ENCODE data around the gene ZNF681.
A peak's percentile ranks its signal among the peaks of the same experiment; 100 is the strongest.
"Not testable (repeated sequence)": the region's sequence is repeated elsewhere in the genome, so short reads cannot be mapped to it uniquely, and the experiment has no call there.

The ZNF681 gene

DNA sequence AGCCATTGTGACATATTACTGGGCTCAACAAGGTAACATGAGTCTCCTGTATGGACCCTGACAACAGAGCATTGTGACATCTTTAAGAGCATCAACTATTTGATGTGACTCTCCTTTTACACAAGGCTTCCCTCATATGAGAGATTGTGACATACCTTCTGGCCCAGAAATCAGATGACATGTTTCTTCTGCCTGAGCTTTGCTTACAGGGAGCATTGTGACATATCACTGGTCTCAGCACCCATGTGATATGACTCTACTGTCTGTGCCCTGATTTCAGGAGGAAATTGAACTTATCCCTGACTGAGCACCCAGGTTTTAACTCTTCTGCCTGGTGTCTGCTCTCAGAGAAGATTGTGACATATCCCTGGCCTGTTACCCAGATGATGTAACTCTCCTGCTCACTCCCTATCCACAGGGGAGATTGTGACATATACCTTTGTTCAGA, 15.9 kb upstream of the ZNF681 start:
- no peak for DNase-seq (ENCODE audit: low read depth in 2 of 2, low spot score in 1 of 2)

DNA sequence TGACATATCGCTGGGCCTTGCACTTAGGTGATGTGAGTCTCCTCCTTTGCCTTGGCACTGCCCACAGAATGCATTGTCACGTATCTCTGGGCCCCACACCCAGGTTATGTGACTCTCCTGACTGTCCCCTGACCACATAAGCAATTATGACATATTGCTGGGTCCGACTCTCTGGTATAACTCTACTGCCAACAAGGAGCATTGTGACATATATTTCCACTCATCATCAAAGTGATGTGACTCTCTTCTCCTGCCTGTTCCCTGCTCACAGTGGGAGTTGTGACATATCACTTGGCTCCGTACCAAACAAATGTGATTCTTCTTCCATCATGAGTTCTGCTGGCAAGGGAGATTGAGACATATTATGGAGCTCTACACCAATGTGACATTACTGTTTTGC, 15.4 kb upstream of the ZNF681 start:
- no peak for DNase-seq (ENCODE audit: low read depth in 2 of 2, low spot score in 1 of 2)

DNA sequence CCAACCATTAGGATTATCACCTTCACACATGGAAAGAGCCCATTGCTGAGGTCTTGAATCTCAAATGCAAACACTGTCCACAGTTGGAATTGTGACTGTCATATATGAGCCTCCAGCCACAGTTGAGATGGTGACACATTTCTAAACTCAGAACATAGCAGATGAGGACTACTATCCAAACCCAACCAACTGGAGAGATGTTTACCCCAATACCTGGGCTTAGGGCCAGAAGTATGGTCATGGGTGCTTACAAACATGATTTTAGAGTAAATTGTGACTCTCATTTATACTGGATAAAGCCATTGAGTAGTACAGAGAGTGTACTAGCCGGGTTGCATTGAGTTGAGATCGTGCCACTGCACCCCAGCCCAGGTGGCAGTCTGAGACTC, 14.0 kb upstream of the ZNF681 start:
- no peak for DNase-seq (ENCODE audit: low read depth in 2 of 2, low spot score in 1 of 2)

DNA sequence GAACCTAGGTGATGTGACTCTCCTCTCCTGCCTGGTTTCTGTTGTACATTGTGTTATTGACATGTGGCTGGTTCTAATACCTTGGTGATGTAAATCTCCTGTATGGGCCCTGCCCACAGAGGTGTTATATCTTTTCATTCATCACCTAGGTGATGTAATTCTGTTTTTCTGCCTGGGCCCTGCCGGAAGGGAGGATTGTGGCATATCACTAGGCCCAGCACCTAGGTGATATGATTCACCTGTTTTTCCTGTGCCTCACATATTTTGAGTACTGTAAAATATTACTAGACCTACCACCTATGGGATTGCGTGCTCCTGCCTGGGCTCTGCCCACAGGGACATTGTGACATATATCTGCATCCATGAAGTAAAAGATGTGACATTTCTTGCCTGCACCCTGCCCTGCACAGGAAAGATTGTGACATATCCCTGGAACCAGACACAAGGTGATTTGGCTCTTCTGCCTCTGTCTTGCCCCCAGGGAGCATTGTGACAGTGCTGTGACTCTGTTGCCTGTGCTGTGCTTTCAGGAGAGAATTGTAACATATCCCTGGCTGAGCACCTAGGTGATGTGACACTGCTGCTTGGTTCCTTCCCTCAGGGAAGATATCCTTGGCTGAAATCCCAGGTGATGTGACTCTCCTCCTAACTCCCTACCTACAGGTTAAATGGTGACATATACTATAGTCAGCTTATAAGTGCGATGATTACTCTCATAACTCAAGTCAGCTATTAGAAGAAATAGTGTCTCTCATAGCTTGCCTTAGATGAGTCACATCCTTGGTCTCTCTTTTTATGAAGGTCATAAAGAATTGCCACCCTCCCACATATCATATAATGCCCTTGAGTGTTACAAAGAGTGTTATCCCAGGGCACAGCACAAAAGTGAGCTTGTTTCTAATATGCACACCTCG, 13.3 kb upstream of the ZNF681 start:
- DNase-seq (ENCODE audit: low read depth in 2 of 2, low spot score in 1 of 2): no peak

DNA sequence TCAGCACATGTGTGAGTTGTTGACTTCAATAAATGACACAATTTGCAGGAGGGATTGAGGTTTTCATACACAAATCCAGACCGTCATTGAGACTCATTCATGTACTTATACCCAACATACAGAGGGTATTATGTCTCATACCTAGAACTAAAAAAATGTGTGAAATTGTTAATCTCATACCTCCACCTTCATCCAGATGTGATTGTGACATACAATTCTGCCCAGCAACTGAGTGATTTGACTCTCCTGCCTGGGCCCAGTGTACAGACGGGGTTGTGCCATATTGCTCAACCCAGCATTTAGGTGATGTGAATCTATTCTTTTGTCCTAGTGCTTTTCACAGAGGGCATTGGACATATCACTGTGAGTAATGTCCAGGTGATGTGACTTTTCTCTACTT, 12.6 kb upstream of the ZNF681 start:
- no peak for DNase-seq (ENCODE audit: low read depth in 2 of 2, low spot score in 1 of 2)

DNA sequence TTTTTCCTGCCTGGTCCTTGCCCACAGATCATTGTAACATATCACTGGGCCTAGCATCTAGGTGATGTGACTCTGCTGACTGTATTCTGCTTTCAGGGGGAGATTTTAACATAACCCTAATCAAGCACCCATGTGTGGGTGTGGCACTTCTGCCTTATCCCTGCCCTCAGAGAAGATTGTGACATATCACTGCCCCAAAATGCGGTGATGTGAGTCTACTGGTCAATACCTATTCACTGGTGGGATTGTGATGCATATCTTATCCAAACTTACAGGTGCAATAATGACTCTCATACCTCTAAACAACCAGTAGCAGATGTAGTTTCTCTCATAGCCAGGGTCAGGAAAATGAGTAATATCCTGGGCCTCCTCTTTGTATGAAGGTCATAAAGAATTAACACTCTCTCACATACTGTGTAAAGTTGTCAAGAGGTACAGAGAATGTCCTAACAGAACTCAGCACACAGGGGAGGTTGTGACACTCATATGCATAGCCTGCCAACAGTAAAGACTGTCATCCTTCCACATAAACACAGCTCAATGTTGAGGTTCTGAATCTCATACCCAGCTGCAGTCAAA, 12.1 kb upstream of the ZNF681 start:
- DNase-seq (ENCODE audit: low read depth in 2 of 2, low spot score in 1 of 2): no peak

DNA sequence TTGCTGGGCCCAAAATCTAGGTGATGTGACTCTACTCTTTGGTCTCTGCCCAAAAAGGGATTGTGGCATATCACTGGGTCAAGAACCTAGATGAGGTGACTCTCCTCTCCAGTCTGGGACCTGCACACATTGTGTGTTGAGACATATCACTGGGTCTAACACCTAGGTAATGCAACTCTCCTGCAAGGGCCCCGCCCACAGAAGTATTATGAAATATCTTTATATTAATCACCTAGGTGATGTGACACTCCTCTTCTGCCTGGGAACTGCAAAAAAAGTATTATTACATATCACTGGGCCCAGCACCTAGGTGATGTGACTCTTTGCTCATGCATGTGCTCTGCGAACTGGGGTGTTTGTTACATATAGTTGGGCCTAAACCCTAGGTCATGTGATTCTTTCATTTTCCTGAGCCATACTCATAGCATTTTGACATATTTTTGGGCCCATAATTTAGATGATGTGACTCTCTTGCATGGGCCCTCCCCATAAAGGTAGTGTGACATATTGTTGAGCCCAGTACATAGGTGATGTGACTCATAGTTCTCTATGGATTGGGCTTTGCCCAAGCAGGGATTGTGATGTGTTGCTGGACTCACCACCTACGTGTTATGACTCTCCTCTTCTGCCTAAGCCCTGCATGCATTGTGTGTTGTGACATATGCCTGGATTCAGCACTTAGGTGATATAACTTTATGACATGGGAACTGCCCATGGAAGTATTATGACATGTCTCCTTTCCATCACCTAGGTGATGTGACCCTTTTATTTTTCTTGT, 11.2 kb upstream of the ZNF681 start:
- no peak for DNase-seq (ENCODE audit: low read depth in 2 of 2, low spot score in 1 of 2)

DNA sequence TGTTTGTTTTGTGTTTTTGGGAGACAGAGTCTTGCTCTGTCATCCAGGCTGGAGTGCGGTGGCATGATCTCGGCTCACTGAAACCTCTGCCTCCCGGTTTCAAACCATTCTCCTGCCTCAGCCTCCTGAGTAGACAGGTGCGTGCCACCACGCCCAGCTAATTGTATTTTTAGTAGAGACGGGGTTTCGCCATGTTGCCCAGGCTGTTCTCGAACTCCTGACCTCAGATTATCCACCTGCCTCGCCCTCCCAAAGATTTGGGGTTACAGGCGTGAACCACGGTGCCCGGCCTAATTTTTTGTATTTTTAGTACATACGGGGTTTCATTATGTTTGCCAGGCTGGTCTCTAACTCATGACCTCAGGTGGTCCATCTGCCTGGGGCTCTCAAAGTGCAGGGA, 8.3 kb upstream of the ZNF681 start:
- DNase-seq (ENCODE audit: low read depth in 2 of 2, low spot score in 1 of 2): no peak

DNA sequence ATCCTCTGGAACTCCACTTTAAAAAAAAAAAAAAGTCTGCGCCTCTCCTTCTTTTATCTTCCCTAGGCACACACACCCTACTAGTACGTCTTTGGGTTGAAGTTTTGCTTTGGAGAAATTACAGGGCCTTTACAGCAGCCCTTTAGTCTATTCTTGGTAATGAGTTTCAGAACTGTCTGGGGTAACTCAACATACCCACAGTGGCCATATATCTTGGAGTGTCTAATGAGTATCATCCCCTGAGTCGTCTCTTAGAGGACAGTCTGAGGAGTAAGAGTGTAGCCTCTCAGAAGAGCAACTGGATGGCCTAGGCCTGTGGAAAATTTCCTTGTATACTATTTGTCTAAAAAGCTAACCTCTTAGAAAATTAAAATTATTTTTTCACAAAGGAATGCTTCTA, 6.1 kb upstream of the ZNF681 start:
- no peak for DNase-seq (ENCODE audit: low read depth in 2 of 2, low spot score in 1 of 2)

DNA sequence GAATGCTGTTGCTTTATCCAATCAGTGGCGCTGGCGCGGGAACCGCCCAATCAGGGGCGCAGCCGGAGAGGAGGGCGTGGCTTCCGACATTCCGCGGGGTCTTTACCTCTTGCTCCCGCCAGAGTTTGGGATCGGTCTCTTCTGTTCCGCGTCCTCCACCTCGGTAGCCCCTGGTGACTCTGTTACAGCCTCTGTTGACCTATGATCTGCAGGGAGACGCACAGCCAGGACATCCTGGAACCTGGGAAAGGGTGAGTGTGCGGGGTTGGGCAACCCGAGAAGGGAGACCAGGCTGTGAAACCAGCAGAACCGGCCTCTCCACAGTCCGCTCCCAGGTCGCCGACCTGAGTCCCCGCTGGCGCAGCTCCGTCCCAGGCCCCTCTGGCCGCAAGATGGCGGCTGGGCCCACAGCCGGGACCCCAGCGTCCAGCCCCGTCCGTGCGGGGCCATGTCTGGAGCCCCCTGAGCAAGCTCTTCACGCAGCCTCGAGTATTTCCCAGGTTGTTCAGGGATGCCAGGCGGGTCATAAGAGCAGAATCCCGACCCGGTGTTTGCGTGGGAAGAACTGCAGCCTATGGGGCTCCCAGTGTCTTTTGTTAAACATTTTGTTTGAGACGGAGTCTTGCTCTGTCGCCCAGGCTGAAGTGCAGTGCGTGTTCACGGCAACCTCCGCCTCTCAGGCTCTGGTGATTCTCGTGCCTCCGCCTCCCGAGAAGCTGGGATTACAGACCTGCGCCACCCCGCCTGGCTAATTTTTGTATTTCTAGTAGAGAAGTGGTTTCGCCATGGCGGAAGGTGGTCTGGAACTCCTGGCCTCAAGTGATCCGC, 4.4 kb upstream of the ZNF681 start:
- DNase-seq (ENCODE audit: low read depth in 2 of 2, low spot score in 1 of 2): peak; percentile 69 to 70

DNA sequence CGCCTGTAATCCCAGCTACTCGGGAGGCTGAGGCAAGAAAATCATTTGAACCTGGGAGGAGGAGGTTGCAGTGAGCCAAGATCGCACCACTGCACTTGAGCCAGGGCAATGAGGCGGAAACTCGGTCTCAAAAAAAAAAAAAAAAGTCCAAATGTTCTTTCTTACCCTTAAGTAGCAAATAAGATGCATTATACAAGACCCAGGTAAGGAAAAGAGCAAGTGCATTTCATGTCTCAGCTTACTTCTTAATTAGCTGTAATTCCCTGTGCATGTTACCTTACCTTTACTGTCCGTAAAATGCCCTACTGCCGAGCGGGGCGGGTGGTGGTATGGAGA, 3.8 kb upstream of the ZNF681 start:
- DNase-seq (ENCODE audit: low read depth in 2 of 2, low spot score in 1 of 2): no peak

DNA sequence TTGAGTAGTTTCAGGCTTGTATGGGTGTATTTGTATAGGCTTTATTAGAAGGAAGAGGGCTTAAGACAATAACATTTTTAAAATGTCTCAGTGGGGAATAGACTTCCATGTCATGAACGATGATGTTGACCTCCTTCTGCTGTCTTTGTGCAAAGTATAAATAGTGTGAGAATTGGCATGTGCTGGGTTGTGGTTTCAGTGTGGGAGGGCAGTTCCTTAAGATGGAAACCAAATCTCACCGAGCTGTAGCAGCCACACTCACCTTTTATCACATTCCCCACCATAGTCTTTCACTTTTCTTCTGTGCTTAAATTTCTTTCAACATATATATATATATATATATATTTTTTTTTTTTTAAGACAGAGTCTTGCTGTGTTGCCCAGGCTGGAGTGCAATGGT, 1.6 kb upstream of the ZNF681 start:
- DNase-seq (ENCODE audit: low read depth in 2 of 2, low spot score in 1 of 2): not testable (repeated sequence)

DNA sequence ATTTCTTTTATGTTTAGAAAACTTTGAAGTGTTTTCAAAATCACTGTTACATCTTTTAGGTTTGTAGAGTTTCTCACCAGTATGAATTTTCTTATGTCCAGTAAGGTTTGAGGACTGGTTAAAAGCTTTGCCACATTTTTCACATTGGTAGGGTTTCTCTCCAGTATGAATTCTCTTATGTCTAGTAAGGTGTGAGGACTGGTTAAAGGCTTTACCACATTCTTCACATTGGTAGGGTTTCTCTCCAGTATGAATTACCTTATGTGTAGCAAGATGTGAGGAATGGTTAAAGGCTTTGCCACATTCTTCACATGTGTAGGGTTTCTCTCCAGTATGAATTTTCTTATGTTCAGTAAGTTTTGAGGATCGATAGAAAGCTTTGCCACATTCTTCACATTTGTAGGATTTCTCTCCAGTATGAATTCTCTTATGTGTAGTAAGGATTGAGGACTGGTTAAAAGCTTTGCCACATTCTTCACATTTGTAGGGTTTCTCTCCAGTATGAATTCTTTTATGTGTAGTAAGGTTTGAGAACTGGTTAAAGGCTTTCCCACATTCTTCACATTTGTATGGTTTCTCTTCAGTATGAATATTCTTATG, 15.0 kb downstream of the ZNF681 start:
- not testable (repeated sequence) for DNase-seq (ENCODE audit: low read depth in 2 of 2, low spot score in 1 of 2)

DNA sequence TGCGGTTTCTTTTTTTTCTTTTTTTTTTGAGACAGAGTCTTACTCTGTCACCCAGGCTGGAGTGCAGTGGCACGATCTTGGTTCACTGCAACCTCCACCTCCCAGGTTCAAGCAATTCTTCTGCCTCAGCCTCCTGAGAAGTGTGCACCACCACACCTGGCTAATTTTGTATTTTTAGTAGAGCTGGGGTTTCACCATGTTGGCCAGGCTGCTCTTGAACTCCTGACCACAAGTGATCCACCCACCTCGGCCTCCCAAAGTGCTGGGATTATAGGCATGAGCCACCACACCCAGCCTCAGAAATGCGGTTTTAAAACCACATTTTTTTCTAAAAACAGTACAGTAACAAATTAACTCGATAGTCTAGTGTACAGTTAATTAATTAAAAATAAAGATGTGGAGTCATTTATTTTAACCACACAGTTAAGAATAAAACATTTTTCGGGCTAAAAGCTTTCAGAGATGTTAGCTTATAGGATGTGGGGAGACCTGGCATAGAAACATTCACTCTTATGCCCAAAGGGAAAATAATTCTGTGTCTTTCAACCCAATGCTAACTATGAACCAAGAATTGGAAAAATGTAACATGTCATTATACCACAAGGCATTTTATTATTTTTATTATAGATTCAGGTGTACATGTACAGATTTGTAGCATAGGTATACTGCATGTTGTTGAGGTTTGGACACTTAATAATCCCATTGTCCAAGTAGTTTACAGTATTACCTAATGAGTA, 27.8 kb downstream of the ZNF681 start:
- DNase-seq (ENCODE audit: low read depth in 2 of 2, low spot score in 1 of 2): not testable (repeated sequence)

DNA sequence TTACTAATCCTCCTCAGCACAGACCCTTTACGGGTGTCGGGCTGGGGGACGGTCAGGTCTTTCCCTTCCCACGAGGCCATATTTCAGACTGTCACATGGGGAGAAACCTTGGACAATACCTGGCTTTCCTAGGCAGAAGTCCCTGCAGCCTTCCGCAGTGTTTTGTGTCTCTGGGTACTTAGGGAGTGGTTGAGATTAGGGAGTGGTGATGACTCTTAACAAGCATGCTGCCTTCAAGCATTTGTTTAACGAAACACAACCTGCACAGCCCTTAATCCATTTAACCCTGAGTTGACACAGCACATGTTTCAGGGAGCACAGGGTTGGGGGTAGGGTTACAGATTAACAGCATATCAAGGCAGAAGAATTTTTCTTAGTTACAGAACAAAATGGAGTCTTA, 34.5 kb downstream of the ZNF681 start:
- not testable (repeated sequence) for DNase-seq (ENCODE audit: low read depth in 2 of 2, low spot score in 1 of 2)

DNA sequence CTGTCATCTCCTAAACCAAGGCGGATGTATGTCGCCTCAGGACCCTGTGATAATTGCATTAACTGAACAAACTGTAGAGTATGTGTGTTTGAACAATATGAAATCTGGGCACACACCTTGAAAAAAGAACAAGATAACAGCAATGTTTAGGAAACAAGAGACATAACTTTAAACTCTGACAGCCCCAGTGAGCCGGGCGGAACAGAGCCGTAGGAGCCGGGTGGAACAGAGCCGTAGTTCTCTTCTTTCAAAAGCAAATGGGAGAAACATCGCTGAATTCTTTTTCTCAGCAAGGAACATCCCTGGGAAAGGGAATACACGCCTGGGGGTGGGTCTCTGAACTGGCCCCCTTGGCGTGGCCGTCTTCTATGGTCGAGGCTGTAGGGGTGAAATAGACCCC, 39.9 kb downstream of the ZNF681 start:
- no peak for DNase-seq (ENCODE audit: low read depth in 2 of 2, low spot score in 1 of 2)

DNA sequence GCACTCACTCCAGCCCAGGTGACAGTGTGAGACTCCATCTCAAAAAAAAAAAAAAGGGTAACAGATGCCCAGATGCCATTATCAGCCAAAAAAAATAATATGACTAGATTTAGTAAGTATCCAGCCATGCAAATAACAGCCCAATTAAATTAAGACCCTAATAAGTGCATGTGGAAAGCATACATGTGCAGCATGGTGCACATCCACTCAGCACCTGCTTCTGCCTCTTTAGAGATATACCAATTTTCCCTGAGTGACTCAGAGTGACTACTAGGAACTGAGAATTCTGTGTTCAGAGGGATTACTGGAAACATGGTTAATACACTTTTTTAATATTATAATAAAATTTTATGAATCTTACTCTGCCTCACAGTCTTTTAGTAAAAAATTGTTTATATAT, 41.9 kb downstream of the ZNF681 start:
- DNase-seq (ENCODE audit: low read depth in 2 of 2, low spot score in 1 of 2): no peak

DNA sequence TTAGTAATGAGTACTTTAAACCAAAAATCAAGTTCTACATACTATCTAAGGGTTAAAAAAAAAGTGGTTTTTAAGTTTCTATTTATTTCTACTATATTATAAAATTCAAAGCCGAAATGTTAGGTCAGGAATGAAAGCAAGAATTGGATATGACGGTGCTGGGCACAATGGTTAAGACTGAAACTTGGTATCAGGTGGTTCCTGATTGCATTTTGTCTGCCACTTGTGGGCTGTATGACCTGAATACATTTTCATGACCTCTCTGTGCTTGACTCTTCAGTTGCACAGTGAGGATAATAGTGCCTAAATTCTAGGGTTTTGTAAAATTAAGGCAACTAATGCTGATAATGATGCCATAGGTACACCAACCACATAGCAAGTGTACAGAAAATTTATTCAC, 49.3 kb downstream of the ZNF681 start:
- DNase-seq (ENCODE audit: low read depth in 2 of 2, low spot score in 1 of 2): no peak

DNA sequence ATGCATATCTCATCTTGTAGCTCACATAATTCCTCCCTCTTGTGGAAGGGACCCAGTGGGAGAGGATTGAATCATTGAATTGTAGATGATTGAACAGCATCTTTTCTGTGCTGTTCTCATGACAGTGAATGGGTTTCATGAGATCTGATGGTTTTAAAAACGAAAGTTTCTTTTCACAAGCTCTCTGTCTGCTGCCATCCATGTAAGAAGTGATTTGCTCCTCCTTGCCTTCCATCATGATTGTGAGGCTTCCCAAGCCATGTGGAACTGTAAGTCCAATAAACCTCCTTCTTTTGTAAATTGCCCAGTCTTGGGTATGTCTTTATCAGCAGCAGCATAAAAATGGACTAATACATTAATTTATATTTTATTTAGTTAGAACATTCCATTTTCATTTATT, 52.0 kb downstream of the ZNF681 start:
- no peak for DNase-seq (ENCODE audit: low read depth in 2 of 2, low spot score in 1 of 2)

DNA sequence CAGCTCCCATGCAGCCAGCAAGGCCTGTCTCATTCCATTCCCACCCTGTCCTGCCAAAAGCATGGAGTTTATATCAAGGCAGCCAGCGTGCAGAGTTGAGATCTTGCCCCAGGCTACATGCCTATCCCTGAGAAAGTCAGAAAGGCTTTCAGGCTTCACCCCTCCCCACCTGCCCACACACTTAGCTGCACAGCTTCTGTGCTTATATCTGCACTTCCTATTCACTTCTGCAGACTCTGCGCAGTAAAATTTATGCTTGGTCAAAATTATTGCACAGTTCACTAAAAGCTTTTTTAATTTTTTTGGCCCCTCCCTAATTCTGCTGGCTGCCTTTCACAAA, 59.2 kb downstream of the ZNF681 start:
- no peak for DNase-seq (ENCODE audit: low read depth in 2 of 2, low spot score in 1 of 2)
